GOT3 (cell line): ENCODE measurements around the gene ACHE.

ENCODE experiments used
- DNase-seq: peaks from one replicate; lab custom pipeline; 2025; ENCODE audit warnings: mixed read lengths; lab: John Stamatoyannopoulos, UW

ACHE gene

GRCh38 chr7:100884736-100885439 lies 10.8 kb downstream of the ACHE start:
- DNase-seq: no peak

GRCh38 chr7:100882785-100883526 lies 12.7 kb downstream of the ACHE start:
- no peak for DNase-seq

GRCh38 chr7:100882201-100882600 lies 13.5 kb downstream of the ACHE start:
- no peak for DNase-seq

- DNase-seq: no peak
Observed at GRCh38 chr7:100881136-100881535, 14.6 kb downstream of the ACHE start.

GRCh38 chr7:100880645-100881044 lies 15.0 kb downstream of the ACHE start:
- no peak for DNase-seq

- no peak for DNase-seq
Observed at GRCh38 chr7:100879685-100880261, 15.9 kb downstream of the ACHE start.

- no peak for DNase-seq
Observed at GRCh38 chr7:100878685-100879084, 17.0 kb downstream of the ACHE start.

GRCh38 chr7:100878013-100878412 lies 17.7 kb downstream of the ACHE start:
- DNase-seq: no peak

- DNase-seq: no peak
Observed at GRCh38 chr7:100875356-100875751, 20.3 kb downstream of the ACHE start.

GRCh38 chr7:100874577-100875355 lies 20.9 kb downstream of the ACHE start, which contains the start of gene SRRT:
TSS of gene SRRT (plus strand) at chr7:100875103. CDS start at chr7:100875591, 488 bp downstream.
- peak; percentile 91 for DNase-seq

GRCh38 chr7:100874300-100874576 lies 21.4 kb downstream of the ACHE start:
- no peak for DNase-seq

- no peak for DNase-seq
Observed at GRCh38 chr7:100873599-100874299, 21.9 kb downstream of the ACHE start.

GRCh38 chr7:100867776-100868485 lies 27.8 kb downstream of the ACHE start:
- no peak for DNase-seq

GRCh38 chr7:100867040-100867775 lies 28.5 kb downstream of the ACHE start, which contains the start of gene TRIP6:
TSS of gene TRIP6 (plus strand) at chr7:100867387. CDS start at chr7:100867498, 111 bp downstream.
- peak; percentile 88 for DNase-seq

- no peak for DNase-seq
Observed at GRCh38 chr7:100866729-100867039, 29.0 kb downstream of the ACHE start.

GRCh38 chr7:100865938-100866728 lies 29.6 kb downstream of the ACHE start:
- DNase-seq: peak; percentile 53

GRCh38 chr7:100865372-100865911 lies 30.2 kb downstream of the ACHE start:
- DNase-seq: no peak

- no peak for DNase-seq
Observed at GRCh38 chr7:100864263-100864845, 31.3 kb downstream of the ACHE start.

- DNase-seq: no peak
Observed at GRCh38 chr7:100863406-100863950, 32.2 kb downstream of the ACHE start.
